Gastrocnemius medialis (tissue), 4 donors: ENCODE results near the gene KIRREL1. TPM values are rescaled to one million over a fixed set of nuclear protein-coding genes. Genes with fewer than 3 reads are reported as not detected.
"Not testable (repeated sequence)": the region's sequence is repeated elsewhere in the genome, so short reads cannot be mapped to it uniquely, and the experiment has no call there.

Experiments used
- ATAC-seq, 2 donors: fragments of 150-250 bp; one replicate each; pipeline ENCODE4 v1.9.1; 2016
- DNase-seq, 2 donors: peaks; one replicate each; pipeline ENCODE4 v3.0.0-alpha.2; 2019
- H3K27ac ChIP-seq, 4 donors: fragments of 200-600 bp; sonication (generic); 1 replicate in 1 of 4; 2 replicates in 3 of 4; pipeline ENCODE4 v1.5.1; 2016 to 2018; ENCODE audit warnings: mild to moderate bottlenecking in 2 of 4, moderate library complexity in 1 of 4
- H3K27me3 ChIP-seq, 3 donors: fragments of 200-600 bp; sonication (generic) in 2 of 3; 1 replicate in 1 of 3; 2 replicates in 2 of 3; pipeline versions ENCODE4 v1.5.1 to v1.6.0; 2016 to 2019; ENCODE audit warnings: mild to moderate bottlenecking in 1 of 3, moderate library complexity in 1 of 3
- H3K36me3 ChIP-seq, 2 donors: fragments of 200-600 bp; sonication (generic) in 1 of 2; one replicate each; pipeline ENCODE4 v1.5.1; 2017 to 2018
- H3K4me1 ChIP-seq, 2 donors: fragments of 200-600 bp; sonication (generic) in 1 of 2; one replicate each; pipeline ENCODE4 v1.5.1; 2016 to 2017; ENCODE audit warnings: mild to moderate bottlenecking in 2 of 2
- H3K4me3 ChIP-seq, 4 donors: fragments of 200-600 bp; sonication (generic) in 3 of 4; 1 replicate in 1 of 4; 2 replicates in 3 of 4; pipeline ENCODE4 v1.5.1; 2016 to 2019; ENCODE audit warnings: mild to moderate bottlenecking in 2 of 4
- H3K9me3 ChIP-seq, 3 donors: fragments of 200-600 bp; sonication (generic) in 2 of 3; 1 replicate in 1 of 3; 2 replicates in 2 of 3; pipeline ENCODE4 v1.5.1; 2016 to 2019
- POLR2A ChIP-seq, 2 donors: fragments of 450-650 bp; IDR thresholded peaks; one replicate each; pipeline ENCODE4 v1.6.1; 2017; ENCODE audit warnings: antibody characterized with exemption in 2 of 2, mild to moderate bottlenecking in 2 of 2, moderate library complexity in 2 of 2
- in situ Hi-C, 4 donors: fragments of 200-750 bp; cut with MboI; loops; one replicate each; pipeline versions ENCODE4 v1.15.0 to v1.8.0; 2017; ENCODE audit warnings: low sequenced_read_pairs in 4 of 4
- intact Hi-C: fragments of 100-400 bp; cut with DNase I; formaldehyde crosslinking; loops from one replicate; pipeline ENCODE4 v1.15.1; 2023; ENCODE audit warnings: low total_unique reads
- total RNA-seq, 4 donors: library from RNA; depleted of rRNA; stranded (reverse); fragments of >200 nt; gene quantifications; one replicate each; pipeline versions ENCODE4 v1.1.0 to v1.2.3, GENCODE V29; 2016
- TF ChIP-seq, protein P1 (sequence below), 5 experiments: fragments of 450-650 bp in 3 of 5; fragments of 200-600 bp in 2 of 5; sonication (generic) in 2 of 5; IDR thresholded peaks in 4 of 5; conservative IDR thresholded peaks in 1 of 5; 1 replicate in 4 of 5; 2 replicates in 1 of 5; pipeline ENCODE4 v1.5.1; 2016 to 2019; ENCODE audit warnings: antibody characterized with exemption in 5 of 5, mild to moderate bottlenecking in 3 of 5, moderate library complexity in 3 of 5

The KIRREL1 gene
- total RNA-seq, 4 donors from 2014 or later, result 2.8 to 15.1 (median 6.6) TPM

DNA sequence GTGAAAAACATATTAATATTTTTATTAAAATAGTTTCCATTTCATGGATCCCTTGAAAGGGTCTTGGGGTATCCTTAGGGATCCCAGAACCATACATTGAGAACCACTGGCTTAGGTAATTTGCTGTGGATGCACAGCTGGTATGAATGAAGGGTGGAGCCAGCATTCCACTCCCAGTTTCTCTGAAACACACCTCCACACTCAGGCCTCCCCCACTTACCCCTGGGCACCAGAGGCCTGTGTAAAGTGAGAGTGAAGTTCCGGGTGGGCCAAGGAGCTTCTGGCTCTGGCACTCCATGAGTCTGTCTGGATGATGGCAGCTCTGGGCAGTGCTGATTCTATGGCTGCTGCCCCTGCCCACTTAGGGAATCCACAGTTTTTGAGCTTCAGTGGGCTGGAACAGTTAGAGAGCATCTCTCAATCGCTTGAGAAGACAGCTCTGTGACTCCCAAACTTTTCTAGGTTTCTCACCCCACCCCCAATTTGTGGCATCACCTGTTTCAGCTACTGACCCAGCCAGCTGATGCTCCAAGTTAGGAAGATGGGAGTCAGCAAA, 129.5 kb downstream of the KIRREL1 start:
- ATAC-seq (no peak), DNase-seq (no peak)
- Histone ChIP-seq H3K4me1 (no peaks in the 10 kb centered on the region), H3K9me3 (no peaks in the 10 kb centered on the region), H3K27ac (no peak overlapping the region), H3K4me3 (no peak overlapping the region), H3K36me3 (no peaks in the 10 kb centered on the region), H3K27me3 (peaks cover 0 to 8% (median 0%) of the 10 kb centered on the region in 3 donors)
- TF ChIP-seq POLR2A (IDR thresholded peaks at IDR 0.05), result no peak
- TF ChIP-seq, protein P1, sequence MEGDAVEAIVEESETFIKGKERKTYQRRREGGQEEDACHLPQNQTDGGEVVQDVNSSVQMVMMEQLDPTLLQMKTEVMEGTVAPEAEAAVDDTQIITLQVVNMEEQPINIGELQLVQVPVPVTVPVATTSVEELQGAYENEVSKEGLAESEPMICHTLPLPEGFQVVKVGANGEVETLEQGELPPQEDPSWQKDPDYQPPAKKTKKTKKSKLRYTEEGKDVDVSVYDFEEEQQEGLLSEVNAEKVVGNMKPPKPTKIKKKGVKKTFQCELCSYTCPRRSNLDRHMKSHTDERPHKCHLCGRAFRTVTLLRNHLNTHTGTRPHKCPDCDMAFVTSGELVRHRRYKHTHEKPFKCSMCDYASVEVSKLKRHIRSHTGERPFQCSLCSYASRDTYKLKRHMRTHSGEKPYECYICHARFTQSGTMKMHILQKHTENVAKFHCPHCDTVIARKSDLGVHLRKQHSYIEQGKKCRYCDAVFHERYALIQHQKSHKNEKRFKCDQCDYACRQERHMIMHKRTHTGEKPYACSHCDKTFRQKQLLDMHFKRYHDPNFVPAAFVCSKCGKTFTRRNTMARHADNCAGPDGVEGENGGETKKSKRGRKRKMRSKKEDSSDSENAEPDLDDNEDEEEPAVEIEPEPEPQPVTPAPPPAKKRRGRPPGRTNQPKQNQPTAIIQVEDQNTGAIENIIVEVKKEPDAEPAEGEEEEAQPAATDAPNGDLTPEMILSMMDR (IDR thresholded peaks at IDR 0.05 in 4 of 5, conservative IDR thresholded peaks at IDR 0.05 in 1 of 5), result no peak
- intact Hi-C loops, result loop anchor here (10.0 kb wide), 1 partner anchor 748 kb away; no protein-coding TSS in a partner anchor
- in situ Hi-C loops, result loop anchor here in 3 of 4 donors (5.0 to 25.0 kb wide), 4 partner anchors 128 to 536 kb away; partner anchors contain the start of genes FCRL4 (in 1 of the 3) and KIRREL1 (in 1 of the 3)

DNA sequence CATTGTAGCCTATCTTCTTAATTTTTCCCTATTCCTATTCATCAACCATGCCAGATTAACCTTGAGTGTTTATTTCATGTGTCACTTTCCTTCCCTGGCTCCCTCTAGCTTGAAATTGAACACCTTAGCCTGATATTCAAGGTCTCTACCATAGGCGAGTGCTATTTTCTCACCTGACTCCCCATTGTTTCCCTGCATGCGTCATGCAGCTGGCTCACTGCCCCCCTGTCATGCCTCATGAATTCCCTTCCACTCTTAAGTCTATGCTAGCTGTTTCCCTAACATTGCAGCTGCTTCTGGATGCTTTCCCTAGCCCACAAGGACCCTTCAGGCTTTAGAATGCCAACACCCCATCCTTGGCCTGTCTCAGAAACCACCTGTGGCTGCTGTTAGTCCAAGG, 130.6 kb downstream of the KIRREL1 start:
- no peaks in the 10 kb centered on the region for H3K4me1 ChIP-seq
- H3K9me3 ChIP-seq, result no peaks in the 10 kb centered on the region
- no peak for DNase-seq
- H3K4me3 ChIP-seq, result no peak overlapping the region
- intact Hi-C loops (loop anchor here (10.0 kb wide), 1 partner anchor 749 kb away; no protein-coding TSS in a partner anchor), in situ Hi-C loops (loop anchor here in 3 of 4 donors (5.0 to 25.0 kb wide), 4 partner anchors 129 to 537 kb away; partner anchors contain the start of genes FCRL4 (in 1 of the 3) and KIRREL1 (in 1 of the 3))
- H3K36me3 ChIP-seq, result no peaks in the 10 kb centered on the region
- no peak for TF ChIP-seq POLR2A (IDR thresholded peaks at IDR 0.05)
- TF ChIP-seq, protein P1 (IDR thresholded peaks at IDR 0.05 in 4 of 5, conservative IDR thresholded peaks at IDR 0.05 in 1 of 5), result no peak
- no peak for ATAC-seq
- no peak overlapping the region for H3K27ac ChIP-seq
- H3K27me3 ChIP-seq, result peaks cover 0 to 8% (median 0%) of the 10 kb centered on the region in 3 donors

DNA sequence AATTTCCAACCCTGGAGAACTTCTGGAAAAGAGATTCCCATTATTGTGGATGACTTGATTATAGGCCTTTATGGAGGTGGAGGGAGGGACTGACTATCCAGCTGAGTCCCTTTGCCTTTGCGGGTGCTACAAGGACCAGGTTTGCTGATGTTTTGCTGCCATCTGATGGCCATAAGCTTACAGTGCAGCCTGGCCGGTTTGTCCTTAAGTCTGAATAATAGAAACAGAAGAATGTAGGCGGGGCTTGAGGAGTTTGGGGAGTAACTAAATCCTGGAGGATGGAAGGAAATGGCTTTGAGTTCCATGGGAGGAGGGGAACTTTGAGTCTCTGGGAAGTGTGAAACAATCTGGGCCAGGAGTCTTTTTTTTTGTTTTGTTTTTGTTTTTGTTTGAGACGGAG, 131.6 kb downstream of the KIRREL1 start:
- Histone ChIP-seq H3K27ac (no peak overlapping the region), H3K36me3 (no peaks in the 10 kb centered on the region), H3K4me3 (no peak overlapping the region), H3K9me3 (no peaks in the 10 kb centered on the region), H3K27me3 (peaks cover 0 to 4% (median 0%) of the 10 kb centered on the region in 3 donors), H3K4me1 (no peaks in the 10 kb centered on the region)
- ATAC-seq (peak; percentile 91 to 96), DNase-seq (peak; percentile 54 to 81)
- intact Hi-C loops, result loop anchor here (1.0 to 10.0 kb wide), 3 partner anchors 133 to 750 kb away; no protein-coding TSS in a partner anchor
- in situ Hi-C loops, result loop anchor here (5.0 to 25.0 kb wide), 4 partner anchors 130 to 538 kb away; partner anchors contain the start of genes FCRL4 (in 1 of the 4) and KIRREL1 (in 1 of the 4)
- TF ChIP-seq POLR2A (IDR thresholded peaks at IDR 0.05), result no peak
- TF ChIP-seq, protein P1 (IDR thresholded peaks at IDR 0.05 in 4 of 5, conservative IDR thresholded peaks at IDR 0.05 in 1 of 5), result peak; percentile 83 to 91 (median 88)

DNA sequence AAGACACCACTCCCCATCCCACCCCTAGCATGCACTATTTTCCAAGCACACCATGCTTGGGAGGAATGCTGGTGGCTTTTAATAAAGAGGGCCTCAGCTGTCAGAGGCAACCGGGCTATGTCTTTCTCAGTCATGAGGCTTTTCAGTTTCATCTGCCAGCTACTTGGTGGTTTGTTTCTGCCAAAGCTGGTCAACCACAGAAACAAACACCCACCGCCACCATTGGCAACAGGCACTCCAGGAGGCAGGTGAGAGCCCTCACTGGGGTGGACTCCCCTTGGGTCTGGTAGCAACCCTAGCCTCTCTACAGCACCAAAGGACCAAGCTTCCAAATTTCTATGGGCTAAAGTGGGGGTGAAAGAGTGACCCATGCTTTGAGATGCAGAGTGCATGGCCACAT, 133.0 kb downstream of the KIRREL1 start:
- in situ Hi-C loops (loop anchor here (5.0 to 10.0 kb wide), 3 partner anchors 132 to 164 kb away; partner anchors contain the start of gene KIRREL1 (in 1 of the 4)), intact Hi-C loops (loop anchor here (10.0 kb wide), 1 partner anchor 752 kb away; no protein-coding TSS in a partner anchor)
- H3K27me3 ChIP-seq, result peaks cover 0 to 4% (median 0%) of the 10 kb centered on the region in 3 donors
- no peak for DNase-seq
- TF ChIP-seq, protein P1 (IDR thresholded peaks at IDR 0.05 in 4 of 5, conservative IDR thresholded peaks at IDR 0.05 in 1 of 5), result no peak
- no peak for TF ChIP-seq POLR2A (IDR thresholded peaks at IDR 0.05)
- no peak overlapping the region for H3K4me3 ChIP-seq
- H3K36me3 ChIP-seq, result no peaks in the 10 kb centered on the region
- H3K9me3 ChIP-seq, result no peaks in the 10 kb centered on the region
- no peak for ATAC-seq
- no peaks in the 10 kb centered on the region for H3K4me1 ChIP-seq
- no peak overlapping the region for H3K27ac ChIP-seq

DNA sequence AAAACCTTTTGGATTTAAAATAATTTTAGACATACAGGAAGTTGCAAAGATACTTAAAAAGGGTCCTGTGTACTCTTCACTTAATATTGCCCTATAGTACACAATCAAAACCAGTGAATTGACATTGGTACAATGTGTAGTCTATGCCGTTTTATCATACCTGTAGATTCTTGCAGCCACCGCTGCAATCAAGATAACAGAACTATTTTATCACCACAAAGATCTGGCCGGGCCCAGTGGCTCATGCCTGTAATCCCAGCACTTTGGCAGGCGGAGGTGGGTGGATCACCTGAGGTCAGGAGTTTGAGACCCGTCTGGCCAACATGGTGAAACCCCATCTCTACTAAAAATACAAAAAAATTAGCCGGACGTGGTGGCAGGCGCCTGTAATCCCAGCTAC, 135.1 kb downstream of the KIRREL1 start:
- H3K4me3 ChIP-seq, H3K27ac ChIP-seq, DNase-seq, H3K27me3 ChIP-seq, ATAC-seq, H3K36me3 ChIP-seq, H3K9me3 ChIP-seq, H3K4me1 ChIP-seq: not testable (repeated sequence)
- in situ Hi-C loops (loop anchor here (5.0 to 10.0 kb wide), 3 partner anchors 134 to 166 kb away; partner anchors contain the start of gene KIRREL1 (in 1 of the 4)), intact Hi-C loops (loop anchor here (10.0 kb wide), 1 partner anchor 754 kb away; no protein-coding TSS in a partner anchor)
